Smooth muscle cell (in vitro differentiated cells): ENCODE measurements around the gene LTN1. TPM values are rescaled to one million over a fixed set of nuclear protein-coding genes. Genes with fewer than 3 reads are reported as not detected.

ENCODE experiments used
- DNase-seq: peaks from one replicate; lab custom pipeline; 2025; ENCODE audit not compliant: unreplicated experiment; lab: John Stamatoyannopoulos, UW
- H2AFZ ChIP-seq: fragments of 200-600 bp; sonication (generic); 2 replicates; pipeline ENCODE4 v1.6.0; 2016; ENCODE audit warnings: antibody characterized with exemption, low read depth, mild to moderate bottlenecking
- H3F3A ChIP-seq: fragments of 200-600 bp; sonication (generic); 2 replicates; pipeline ENCODE4 v1.6.0; 2017; ENCODE audit warnings: antibody characterized with exemption, low read depth
- H3K27ac ChIP-seq: fragments of 200-600 bp; sonication (generic); 2 replicates; pipeline ENCODE4 v1.5.1; 2016; ENCODE audit warnings: low read depth, mild to moderate bottlenecking
- H3K27me3 ChIP-seq: fragments of 200-600 bp; sonication (generic); 2 replicates; pipeline ENCODE4 v1.6.1; 2016; ENCODE audit warnings: low read depth, mild to moderate bottlenecking
- H3K36me3 ChIP-seq: fragments of 200-600 bp; sonication (generic); 2 replicates; pipeline ENCODE4 v1.5.1; 2016; ENCODE audit warnings: low read depth
- H3K4me1 ChIP-seq: fragments of 200-600 bp; sonication (generic); 2 replicates; pipeline ENCODE4 v1.5.1; 2016; ENCODE audit warnings: low read depth
- H3K4me2 ChIP-seq: fragments of 200-600 bp; sonication (generic); 2 replicates; pipeline ENCODE4 v1.6.0; 2016; ENCODE audit warnings: mild to moderate bottlenecking
- H3K4me3 ChIP-seq: fragments of 200-600 bp; sonication (generic); 2 replicates; pipeline ENCODE4 v1.5.1; 2016; ENCODE audit warnings: mild to moderate bottlenecking
- H3K79me2 ChIP-seq: fragments of 200-600 bp; sonication (generic); 2 replicates; pipeline ENCODE4 v1.6.0; 2016; ENCODE audit warnings: low read depth, mild to moderate bottlenecking
- H3K9ac ChIP-seq: fragments of 200-600 bp; sonication (generic); 2 replicates; pipeline ENCODE4 v1.6.0; 2016; ENCODE audit warnings: low read depth
- H3K9me3 ChIP-seq: fragments of 200-600 bp; sonication (generic); replicated peaks from 2 replicates; pipeline ENCODE4 v1.5.1; 2016; ENCODE audit warnings: low read depth
- H4K20me1 ChIP-seq: fragments of 200-600 bp; sonication (generic); 2 replicates; pipeline ENCODE4 v1.6.0; 2016; ENCODE audit warnings: low read depth
- CTCF ChIP-seq: fragments of 200-600 bp; sonication (generic); IDR thresholded peaks from 2 replicates; pipeline ENCODE4 v1.5.1; 2017; ENCODE audit warnings: borderline replicate concordance, mild to moderate bottlenecking, antibody characterized with exemption; ENCODE audit not compliant: insufficient read depth, poor library complexity, severe bottlenecking
- WGBS: methylation state at CpG from one replicate; pipeline ENCODE4 v1.1.7; 2016; ENCODE audit warnings: low lambda C conversion rate; 5-methylcytosine and 5-hydroxymethylcytosine counted together
- polyA plus RNA-seq: library from polyadenylated mRNA; unstranded; fragments of >200 nt; fragmentation: Nextera tagmentation; extraction: Ambion mirVana; gene quantifications from 2 replicates; pipeline ENCODE4 v1.2.1, GENCODE V29; 2016
- total RNA-seq: library from RNA; depleted of rRNA; stranded (reverse); fragments of >200 nt; gene quantifications from 2 replicates; pipeline ENCODE4 v1.2.3, GENCODE V29; 2014

Gene LTN1
- total and polyA plus RNA-seq, 2 experiments from 2014 or later = 10.2 to 44.4 TPM

DNA sequence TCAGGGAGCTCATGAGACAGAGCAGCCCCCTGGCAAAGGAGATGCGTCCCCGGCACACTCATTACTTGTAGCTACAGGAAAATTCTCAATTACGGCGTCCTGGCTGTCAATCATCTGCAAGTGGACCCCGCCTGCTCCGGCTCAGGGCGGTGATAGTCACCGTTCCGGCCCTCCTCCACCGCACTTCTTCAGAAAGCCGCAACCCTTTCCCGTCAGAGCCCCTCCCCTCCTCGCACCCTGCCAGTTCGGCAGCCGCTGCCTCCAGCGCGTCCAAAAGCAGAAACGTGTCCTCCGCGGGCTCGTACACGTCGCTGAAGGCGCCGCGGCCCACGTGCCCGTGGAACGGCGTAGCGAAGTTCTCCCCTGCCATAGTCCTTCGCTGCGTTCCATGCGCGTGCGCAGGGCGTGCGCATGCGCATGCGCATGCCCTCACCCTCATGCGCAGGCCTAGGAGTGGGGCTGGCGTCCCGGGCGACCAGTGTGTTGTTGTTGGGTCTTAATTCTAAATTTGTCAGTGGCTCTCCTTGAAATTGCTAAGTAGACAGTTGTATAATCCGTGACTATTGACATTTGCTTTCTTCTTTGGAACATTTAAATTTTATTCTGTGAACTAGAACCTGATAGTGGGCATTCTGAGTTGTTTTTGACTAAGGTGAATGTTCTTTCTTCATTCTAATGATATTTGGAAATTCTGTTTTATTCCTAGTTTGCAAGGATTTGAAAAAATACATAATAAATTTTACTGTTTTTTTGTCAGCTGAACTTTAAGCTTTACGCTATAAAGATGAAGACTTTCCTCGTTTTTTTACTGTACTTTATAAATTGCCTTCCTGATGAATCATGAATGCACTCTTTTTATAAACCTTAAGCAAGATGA, 107.5 kb downstream of the LTN1 start:
- Histone ChIP-seq H3K36me3 (peaks cover 8% of the 10 kb centered on the region), H3K9me3 (no peaks in the 10 kb centered on the region), H4K20me1 (no peaks in the 10 kb centered on the region), H3K27me3 (no peaks in the 10 kb centered on the region), H3K4me2 (peak overlapping the region; percentile 94), H3K9ac (peak overlapping the region; percentile 90), H3K27ac (peak overlapping the region; percentile 91), H2AFZ (peak overlapping the region; percentile 96), H3K79me2 (no peaks in the 10 kb centered on the region), H3K4me3 (peak overlapping the region; percentile 72), H3K4me1 (peaks cover 9% of the 10 kb centered on the region), H3F3A (no peaks in the 10 kb centered on the region)
- WGBS = 5% methylated on average over 47 of the region's 47 CpGs
- DNase-seq = peak; percentile 57
- no peak for TF ChIP-seq CTCF

DNA sequence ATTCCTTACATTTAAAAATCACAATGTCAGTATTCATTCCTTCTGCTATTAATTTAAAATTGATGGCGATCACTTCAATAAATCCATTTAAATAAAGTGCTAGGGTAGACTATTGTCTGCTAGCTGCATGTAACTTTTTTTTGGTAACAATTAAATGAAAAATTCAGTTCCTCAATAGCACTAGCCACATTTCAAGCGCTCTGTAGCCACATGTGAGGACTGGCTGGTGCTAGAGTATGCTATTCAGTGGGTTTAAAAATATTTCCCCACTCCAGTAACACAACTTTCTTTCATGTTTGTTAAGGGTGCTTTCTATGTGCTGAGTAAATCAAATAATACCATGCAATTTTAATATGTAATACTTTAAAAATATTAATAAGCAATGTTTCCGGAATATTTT, 108.2 kb downstream of the LTN1 start:
- no peak for DNase-seq
- Histone ChIP-seq H3K36me3 (peaks cover 8% of the 10 kb centered on the region), H3K9ac (peak overlapping the region; percentile 90), H3K4me3 (peak overlapping the region; percentile 72), H4K20me1 (no peaks in the 10 kb centered on the region), H3K27ac (peak overlapping the region; percentile 91), H3K4me2 (peak overlapping the region; percentile 94), H3K27me3 (no peaks in the 10 kb centered on the region), H3K79me2 (no peaks in the 10 kb centered on the region), H3K9me3 (no peaks in the 10 kb centered on the region), H2AFZ (peak overlapping the region; percentile 96), H3F3A (no peaks in the 10 kb centered on the region), H3K4me1 (peaks cover 9% of the 10 kb centered on the region)
- WGBS = 24% methylated on average over 3 of the region's 3 CpGs
- TF ChIP-seq CTCF = no peak

- Histone ChIP-seq H3K4me2 (peak overlapping the region; percentile 94), H2AFZ (peak overlapping the region; percentile 96), H3K4me1 (peaks cover 9% of the 10 kb centered on the region), H4K20me1 (no peaks in the 10 kb centered on the region), H3K4me3 (peak overlapping the region; percentile 72), H3F3A (no peaks in the 10 kb centered on the region), H3K79me2 (no peaks in the 10 kb centered on the region), H3K9ac (no peak overlapping the region), H3K36me3 (peaks cover 8% of the 10 kb centered on the region), H3K27ac (no peak overlapping the region), H3K27me3 (no peaks in the 10 kb centered on the region), H3K9me3 (no peaks in the 10 kb centered on the region)
- no peak for TF ChIP-seq CTCF
- no peak for DNase-seq
Observed at GRCh38 chr21:28883931-28884330, 108.7 kb downstream of the LTN1 start.

GRCh38 chr21:28882345-28882744, 110.3 kb downstream of the LTN1 start:
- Histone ChIP-seq H3K9me3 (no peaks in the 10 kb centered on the region), H3K36me3 (peaks cover 8% of the 10 kb centered on the region), H3K4me1 (peaks cover 9% of the 10 kb centered on the region), H3K27ac (no peak overlapping the region), H3K4me2 (no peak overlapping the region), H3K79me2 (no peaks in the 10 kb centered on the region), H4K20me1 (no peaks in the 10 kb centered on the region), H3K27me3 (no peaks in the 10 kb centered on the region), H2AFZ (no peak overlapping the region), H3K4me3 (no peak overlapping the region), H3F3A (no peaks in the 10 kb centered on the region), H3K9ac (no peak overlapping the region)
- TF ChIP-seq CTCF = no peak
- DNase-seq = no peak
- 49% methylated on average over 2 of the region's 2 CpGs for WGBS
